Sigmoid colon (tissue), 7 donors: Measurements from ENCODE around the gene GGT7. TPM values are rescaled to one million over a fixed set of nuclear protein-coding genes. Genes with fewer than 3 reads are reported as not detected.

Source experiments
- DNase-seq: peaks from one replicate; pipeline ENCODE4 v3.0.0-alpha.2; 2019
- H3K27ac ChIP-seq, 4 donors: fragments of 200-600 bp; sonication (generic); one replicate each; pipeline ENCODE4 v1.5.1; 2016 to 2019; ENCODE audit warnings: mild to moderate bottlenecking in 1 of 4
- H3K27me3 ChIP-seq, 3 donors: fragments of 200-600 bp; sonication (generic); one replicate each; pipeline ENCODE4 v1.5.1; 2019; ENCODE audit warnings: mild to moderate bottlenecking in 1 of 3
- H3K36me3 ChIP-seq, 4 donors: fragments of 200-600 bp; sonication (generic); one replicate each; pipeline ENCODE4 v1.5.1; 2016 to 2019
- H3K4me1 ChIP-seq, 4 donors: fragments of 200-600 bp; sonication (generic); one replicate each; pipeline ENCODE4 v1.5.1; 2017 to 2019
- H3K4me3 ChIP-seq, 4 donors: fragments of 200-600 bp; sonication (generic); one replicate each; pipeline ENCODE4 v1.5.1; 2017 to 2019; ENCODE audit warnings: mild to moderate bottlenecking in 2 of 4, moderate library complexity in 1 of 4
- H3K9me3 ChIP-seq, 4 donors: fragments of 200-600 bp in 3 of 4; sonication (generic) in 3 of 4; one replicate each; pipeline versions ENCODE4 v1.5.1 to v1.6.1; 2013 to 2019
- CTCF ChIP-seq, 4 experiments: fragments of 450-650 bp in 3 of 4; fragments of 200-600 bp in 1 of 4; IDR thresholded peaks; one replicate each; pipeline ENCODE4 v1.5.1; 2016 to 2019; ENCODE audit warnings: antibody characterized with exemption in 4 of 4, mild to moderate bottlenecking in 3 of 4, moderate library complexity in 2 of 4
- EP300 ChIP-seq, 4 donors: sonication (generic); formaldehyde crosslinking; IDR thresholded peaks; one replicate each; pipeline ENCODE4 v1.6.1; 2017; ENCODE audit warnings: antibody characterized with exemption in 4 of 4
- POLR2A ChIP-seq, 2 donors: fragments of 450-650 bp; IDR thresholded peaks; one replicate each; pipeline ENCODE4 v1.6.1; 2016; ENCODE audit warnings: antibody characterized with exemption in 2 of 2, mild to moderate bottlenecking in 2 of 2, moderate library complexity in 2 of 2
- POLR2AphosphoS5 ChIP-seq, 4 donors: sonication (generic); formaldehyde crosslinking; IDR thresholded peaks; one replicate each; pipeline ENCODE4 v1.6.1; 2017; ENCODE audit warnings: antibody characterized with exemption in 4 of 4
- WGBS, 2 donors: extraction: QIAGEN DNeasy Blood & Tissue Kit; methylation state at CpG; one replicate each; pipeline ENCODE4 v1.1.7; 2013; 5-methylcytosine and 5-hydroxymethylcytosine counted together
- intact Hi-C: fragments of 100-400 bp; cut with DNase I; formaldehyde crosslinking; loops from one replicate; pipeline ENCODE4 v1.15.1; 2023
- polyA plus RNA-seq, 3 donors: library from polyadenylated mRNA; stranded (reverse); fragments of 200-250 nt; gene quantifications; one replicate each; pipeline ENCODE4 v1.2.3, GENCODE V29; 2013
- total RNA-seq, 4 donors: library from RNA; depleted of rRNA; stranded (reverse); fragments of >200 nt; gene quantifications; one replicate each; pipeline ENCODE4 v1.1.0, GENCODE V29; 2016
- donor health status: healthy with polysubstance abuse.
- donor health status: Bipolar disorder and iron deficiency.
- donor health status: healthy.

The GGT7 gene
- total and polyA plus RNA-seq, 7 donors, result 1.8 to 23.8 (median 12.4) TPM

GRCh38 chr20:34859367-34859766, 13.3 kb downstream of the GGT7 start:
- Histone ChIP-seq H3K36me3 (peaks cover 0 to 70% (median 12%) of the 10 kb centered on the region in 4 donors), H3K27me3 (no peaks in the 10 kb centered on the region), H3K9me3 (no peaks in the 10 kb centered on the region), H3K27ac (no peak overlapping the region), H3K4me3 (no peak overlapping the region), H3K4me1 (peaks cover 0 to 7% (median 0%) of the 10 kb centered on the region in 4 donors)
- intact Hi-C loops, result no loop called here
- WGBS, 2 donors, result 97% methylated on average over 26 of the region's 26 CpGs
- no peak for DNase-seq
- no peak for TF ChIP-seq EP300 (IDR thresholded peaks at IDR 0.05)
- TF ChIP-seq CTCF (IDR thresholded peaks at IDR 0.05), result no peak

GRCh38 chr20:34852298-34852697, 20.4 kb downstream of the GGT7 start:
- TF ChIP-seq POLR2AphosphoS5 (IDR thresholded peaks at IDR 0.05) (no peak), CTCF (IDR thresholded peaks at IDR 0.05) (no peak), EP300 (IDR thresholded peaks at IDR 0.05) (no peak), POLR2A (IDR thresholded peaks at IDR 0.05) (no peak)
- Histone ChIP-seq H3K4me3 (no peak overlapping the region), H3K9me3 (no peaks in the 10 kb centered on the region), H3K36me3 (peaks cover 13 to 97% (median 26%) of the 10 kb centered on the region in 4 donors), H3K27me3 (no peaks in the 10 kb centered on the region), H3K4me1 (no peaks in the 10 kb centered on the region), H3K27ac (no peak overlapping the region)
- intact Hi-C loops, result no loop called here
- no peak for DNase-seq
- 93% methylated on average over 4 of the region's 4 CpGs for WGBS, 2 donors

GRCh38 chr20:34850969-34851368, 21.7 kb downstream of the GGT7 start:
- H3K4me3 ChIP-seq, result no peak overlapping the region
- H3K4me1 ChIP-seq, result no peaks in the 10 kb centered on the region
- DNase-seq, result no peak
- H3K9me3 ChIP-seq, result no peaks in the 10 kb centered on the region
- peaks cover 13 to 92% (median 24%) of the 10 kb centered on the region in 4 donors for H3K36me3 ChIP-seq
- no peak for TF ChIP-seq CTCF (IDR thresholded peaks at IDR 0.05)
- no peak for TF ChIP-seq EP300 (IDR thresholded peaks at IDR 0.05)
- no peak for TF ChIP-seq POLR2AphosphoS5 (IDR thresholded peaks at IDR 0.05)
- TF ChIP-seq POLR2A (IDR thresholded peaks at IDR 0.05), result no peak
- H3K27me3 ChIP-seq, result no peaks in the 10 kb centered on the region
- 96 to 97% methylated on average over 14 of the region's 14 CpGs for WGBS, 2 donors
- H3K27ac ChIP-seq, result no peak overlapping the region
- intact Hi-C loops, result no loop called here

- no peak for DNase-seq
- TF ChIP-seq POLR2A (IDR thresholded peaks at IDR 0.05) (no peak), POLR2AphosphoS5 (IDR thresholded peaks at IDR 0.05) (no peak), CTCF (IDR thresholded peaks at IDR 0.05) (no peak), EP300 (IDR thresholded peaks at IDR 0.05) (no peak)
- no peaks in the 10 kb centered on the region for H3K9me3 ChIP-seq
- H3K27me3 ChIP-seq, result no peaks in the 10 kb centered on the region
- no peaks in the 10 kb centered on the region for H3K4me1 ChIP-seq
- H3K4me3 ChIP-seq, result no peak overlapping the region
- intact Hi-C loops, result no loop called here
- H3K27ac ChIP-seq, result no peak overlapping the region
- WGBS, 2 donors, result 83 to 94% methylated on average over 9 of the region's 9 CpGs
- peaks cover 13 to 81% (median 21%) of the 10 kb centered on the region in 4 donors for H3K36me3 ChIP-seq
Measured at GRCh38 chr20:34849778-34850177, 22.9 kb downstream of the GGT7 start.

GRCh38 chr20:34848597-34848996, 24.1 kb downstream of the GGT7 start:
- no peaks in the 10 kb centered on the region for H3K27me3 ChIP-seq
- H3K4me1 ChIP-seq, result no peaks in the 10 kb centered on the region
- no peak overlapping the region for H3K27ac ChIP-seq
- TF ChIP-seq POLR2A (IDR thresholded peaks at IDR 0.05), result no peak
- no peak for TF ChIP-seq POLR2AphosphoS5 (IDR thresholded peaks at IDR 0.05)
- TF ChIP-seq CTCF (IDR thresholded peaks at IDR 0.05), result no peak
- TF ChIP-seq EP300 (IDR thresholded peaks at IDR 0.05), result no peak
- H3K36me3 ChIP-seq, result peaks cover 13 to 69% (median 18%) of the 10 kb centered on the region in 4 donors
- WGBS, 2 donors, result 94 to 95% methylated on average over 5 of the region's 5 CpGs
- H3K4me3 ChIP-seq, result no peak overlapping the region
- no peaks in the 10 kb centered on the region for H3K9me3 ChIP-seq
- intact Hi-C loops, result no loop called here
- no peak for DNase-seq
